ENCODE measurements around the gene GRIK2. TPM values are rescaled to one million over a fixed set of nuclear protein-coding genes. Genes with fewer than 3 reads are reported as not detected.

GRIK2 gene
- total RNA-seq, 4 donors from 2014 or later = 1.6 to 8.9 (median 8.6) TPM; not detected in 1

DNA sequence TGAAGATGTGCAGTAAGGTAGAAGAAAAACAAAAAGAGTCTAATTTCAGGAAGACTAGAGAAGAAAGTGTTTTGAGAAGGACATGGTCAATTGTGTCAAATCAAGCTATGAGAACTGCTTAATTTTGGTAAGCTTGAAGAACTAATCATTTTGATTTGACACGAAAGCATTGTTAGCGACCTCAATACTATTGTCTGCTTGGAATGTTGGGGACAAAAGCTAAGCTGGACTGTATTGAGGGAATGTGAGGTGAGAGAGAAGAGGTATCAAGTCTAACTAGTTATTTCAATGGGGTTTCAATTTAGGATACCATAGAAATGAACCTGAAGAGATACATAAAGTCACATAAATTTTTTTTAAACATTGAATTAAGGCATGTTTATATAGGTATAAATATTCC, 309.8 kb downstream of the GRIK2 start:
- H3K9me3 ChIP-seq = no peaks in the 10 kb centered on the region
- no peak overlapping the region for H3K4me3 ChIP-seq
- no peaks in the 10 kb centered on the region for H3K36me3 ChIP-seq
- TF ChIP-seq, protein P1, sequence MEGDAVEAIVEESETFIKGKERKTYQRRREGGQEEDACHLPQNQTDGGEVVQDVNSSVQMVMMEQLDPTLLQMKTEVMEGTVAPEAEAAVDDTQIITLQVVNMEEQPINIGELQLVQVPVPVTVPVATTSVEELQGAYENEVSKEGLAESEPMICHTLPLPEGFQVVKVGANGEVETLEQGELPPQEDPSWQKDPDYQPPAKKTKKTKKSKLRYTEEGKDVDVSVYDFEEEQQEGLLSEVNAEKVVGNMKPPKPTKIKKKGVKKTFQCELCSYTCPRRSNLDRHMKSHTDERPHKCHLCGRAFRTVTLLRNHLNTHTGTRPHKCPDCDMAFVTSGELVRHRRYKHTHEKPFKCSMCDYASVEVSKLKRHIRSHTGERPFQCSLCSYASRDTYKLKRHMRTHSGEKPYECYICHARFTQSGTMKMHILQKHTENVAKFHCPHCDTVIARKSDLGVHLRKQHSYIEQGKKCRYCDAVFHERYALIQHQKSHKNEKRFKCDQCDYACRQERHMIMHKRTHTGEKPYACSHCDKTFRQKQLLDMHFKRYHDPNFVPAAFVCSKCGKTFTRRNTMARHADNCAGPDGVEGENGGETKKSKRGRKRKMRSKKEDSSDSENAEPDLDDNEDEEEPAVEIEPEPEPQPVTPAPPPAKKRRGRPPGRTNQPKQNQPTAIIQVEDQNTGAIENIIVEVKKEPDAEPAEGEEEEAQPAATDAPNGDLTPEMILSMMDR (IDR thresholded peaks at IDR 0.05) = no peak
- TF ChIP-seq POLR2A (IDR thresholded peaks at IDR 0.05) = no peak
- no peaks in the 10 kb centered on the region for H3K4me1 ChIP-seq
- H3K27me3 ChIP-seq = no peaks in the 10 kb centered on the region
- no peak overlapping the region for H3K27ac ChIP-seq
- no peak for DNase-seq

- no peak for DNase-seq
- Histone ChIP-seq H3K36me3 (no peaks in the 10 kb centered on the region), H3K9me3 (no peaks in the 10 kb centered on the region), H3K4me1 (no peaks in the 10 kb centered on the region), H3K27me3 (no peaks in the 10 kb centered on the region), H3K27ac (no peak overlapping the region), H3K4me3 (no peak overlapping the region)
- TF ChIP-seq POLR2A (IDR thresholded peaks at IDR 0.05) = no peak
- TF ChIP-seq, protein P1 (IDR thresholded peaks at IDR 0.05) = no peak
Measured at GRCh38 chr6:101705866-101706265, 312.4 kb downstream of the GRIK2 start.

- Histone ChIP-seq H3K9me3 (no peaks in the 10 kb centered on the region), H3K27me3 (no peaks in the 10 kb centered on the region), H3K4me1 (no peaks in the 10 kb centered on the region), H3K27ac (no peak overlapping the region), H3K36me3 (no peaks in the 10 kb centered on the region), H3K4me3 (no peak overlapping the region)
- no peak for DNase-seq
- TF ChIP-seq, protein P1 (IDR thresholded peaks at IDR 0.05) = no peak
- TF ChIP-seq POLR2A (IDR thresholded peaks at IDR 0.05) = no peak
Measured at GRCh38 chr6:101706576-101706975, 313.1 kb downstream of the GRIK2 start.

- H3K36me3 ChIP-seq = no peaks in the 10 kb centered on the region
- H3K4me3 ChIP-seq = no peak overlapping the region
- H3K4me1 ChIP-seq = no peaks in the 10 kb centered on the region
- H3K27ac ChIP-seq = no peak overlapping the region
- no peak for TF ChIP-seq POLR2A (IDR thresholded peaks at IDR 0.05)
- TF ChIP-seq, protein P1 (IDR thresholded peaks at IDR 0.05) = no peak
- no peak for DNase-seq
- no peaks in the 10 kb centered on the region for H3K27me3 ChIP-seq
- H3K9me3 ChIP-seq = no peaks in the 10 kb centered on the region
Measured at GRCh38 chr6:101711518-101711917, 318.0 kb downstream of the GRIK2 start.

DNA sequence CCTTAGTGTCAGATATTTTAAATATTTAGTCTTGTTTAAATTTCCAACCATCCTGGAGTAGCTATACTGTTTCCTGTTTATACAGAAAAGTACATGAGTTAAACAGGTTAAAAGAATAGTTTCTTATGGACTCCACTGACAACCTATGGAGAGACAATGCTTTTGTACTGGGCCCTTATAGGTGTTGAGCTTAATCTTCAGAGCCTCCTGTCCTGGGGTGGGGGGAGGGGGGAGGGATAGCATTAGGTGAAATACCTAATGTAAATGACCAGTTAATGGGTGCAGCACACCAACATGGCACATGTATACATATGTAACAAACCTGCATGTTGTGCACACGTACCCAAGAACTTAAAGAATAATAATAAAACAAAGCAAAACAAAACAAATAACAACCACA, 322.9 kb downstream of the GRIK2 start:
- no peaks in the 10 kb centered on the region for H3K36me3 ChIP-seq
- H3K27ac ChIP-seq = no peak overlapping the region
- no peak for DNase-seq
- no peak overlapping the region for H3K4me3 ChIP-seq
- TF ChIP-seq POLR2A (IDR thresholded peaks at IDR 0.05) = no peak
- TF ChIP-seq, protein P1 (IDR thresholded peaks at IDR 0.05) = no peak
- H3K27me3 ChIP-seq = no peaks in the 10 kb centered on the region
- no peaks in the 10 kb centered on the region for H3K9me3 ChIP-seq
- no peaks in the 10 kb centered on the region for H3K4me1 ChIP-seq

GRCh38 chr6:101716810-101717209, 323.3 kb downstream of the GRIK2 start:
- no peak for TF ChIP-seq POLR2A (IDR thresholded peaks at IDR 0.05)
- TF ChIP-seq, protein P1 (IDR thresholded peaks at IDR 0.05) = no peak
- Histone ChIP-seq H3K36me3 (no peaks in the 10 kb centered on the region), H3K4me3 (no peak overlapping the region), H3K27me3 (no peaks in the 10 kb centered on the region), H3K4me1 (no peaks in the 10 kb centered on the region), H3K27ac (no peak overlapping the region), H3K9me3 (no peaks in the 10 kb centered on the region)
- DNase-seq = no peak

All from Peyer's patch (tissue), 4 donors.